Mononuclear cell (primary cell): Measurements from ENCODE around the gene PANK2. TPM values are rescaled to one million over a fixed set of nuclear protein-coding genes. Genes with fewer than 3 reads are reported as not detected.
A peak's percentile ranks its signal among the peaks of the same experiment; 100 is the strongest.
"Not testable (repeated sequence)": the region's sequence is repeated elsewhere in the genome, so short reads cannot be mapped to it uniquely, and the experiment has no call there.

Source experiments
- H3K27me3 ChIP-seq: 2 replicates; pipeline ENCODE4 v1.6.0; 2011; ENCODE audit warnings: low read length, control low read depth; ENCODE audit not compliant: insufficient read depth
- H3K4me1 ChIP-seq: 2 replicates; pipeline ENCODE4 v1.5.1; 2011; ENCODE audit warnings: mild to moderate bottlenecking, low read length, control low read depth; ENCODE audit not compliant: insufficient read depth
- H3K4me3 ChIP-seq: 2 replicates; pipeline ENCODE4 v1.5.1; 2011; ENCODE audit warnings: mild to moderate bottlenecking, low read length, moderate library complexity
- H3K9me3 ChIP-seq: 2 replicates; pipeline ENCODE4 v1.5.1; 2011; ENCODE audit warnings: low read depth, mild to moderate bottlenecking, control low read depth, low read length
- total RNA-seq: library from RNA; depleted of rRNA; stranded (reverse); fragments of >200 nt; gene quantifications from one replicate; pipeline ENCODE4 v1.2.3, GENCODE V29; 2012

The PANK2 gene
- total RNA-seq, 1 donor = 77.3 TPM

DNA sequence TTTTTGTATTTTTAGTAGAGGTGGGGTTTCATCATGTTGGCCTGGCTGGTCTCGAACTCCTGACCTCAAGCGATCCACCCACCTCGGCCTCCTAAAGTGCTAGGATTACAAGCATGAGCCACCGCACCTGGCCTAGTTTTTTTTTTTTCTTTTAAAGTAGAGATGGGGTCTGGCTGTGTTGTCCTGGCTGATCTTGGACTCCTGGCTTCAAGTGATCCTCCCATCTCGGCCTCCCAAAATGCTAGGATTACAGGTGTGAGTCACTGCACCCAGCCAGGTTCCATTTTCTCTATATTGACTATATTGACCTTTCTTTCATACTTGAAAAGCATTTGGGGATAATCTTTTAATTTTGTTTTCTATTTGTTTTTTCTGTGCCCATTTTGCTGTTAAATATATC is 13.3 kb downstream of the PANK2 start:
- Histone ChIP-seq H3K4me3 (peak overlapping the region; percentile 28), H3K4me1 (peaks cover 86% of the 10 kb centered on the region), H3K9me3 (no peaks in the 10 kb centered on the region), H3K27me3 (no peaks in the 10 kb centered on the region)

DNA sequence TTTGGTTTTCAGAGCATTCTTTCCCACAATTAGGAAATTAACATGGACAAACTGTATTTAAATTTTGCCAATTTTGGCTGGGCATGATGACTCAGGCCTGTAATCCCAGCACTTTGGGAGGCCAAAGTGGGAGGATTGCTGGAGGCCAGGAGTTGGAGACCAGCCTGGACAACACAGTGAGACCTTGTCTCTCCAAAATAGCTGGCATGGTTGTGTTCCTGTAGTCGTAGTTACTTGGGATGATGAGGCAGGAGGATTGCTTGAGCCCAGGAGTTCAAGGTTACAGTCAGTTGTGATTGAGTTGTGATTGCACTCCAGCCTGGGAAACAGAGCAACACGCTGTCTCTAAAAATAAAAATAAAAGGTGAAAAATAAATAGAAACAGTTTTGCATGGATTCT is 15.0 kb downstream of the PANK2 start:
- H3K9me3 ChIP-seq = no peaks in the 10 kb centered on the region
- peaks cover 74% of the 10 kb centered on the region for H3K4me1 ChIP-seq
- H3K27me3 ChIP-seq = no peaks in the 10 kb centered on the region
- H3K4me3 ChIP-seq = no peak overlapping the region

DNA sequence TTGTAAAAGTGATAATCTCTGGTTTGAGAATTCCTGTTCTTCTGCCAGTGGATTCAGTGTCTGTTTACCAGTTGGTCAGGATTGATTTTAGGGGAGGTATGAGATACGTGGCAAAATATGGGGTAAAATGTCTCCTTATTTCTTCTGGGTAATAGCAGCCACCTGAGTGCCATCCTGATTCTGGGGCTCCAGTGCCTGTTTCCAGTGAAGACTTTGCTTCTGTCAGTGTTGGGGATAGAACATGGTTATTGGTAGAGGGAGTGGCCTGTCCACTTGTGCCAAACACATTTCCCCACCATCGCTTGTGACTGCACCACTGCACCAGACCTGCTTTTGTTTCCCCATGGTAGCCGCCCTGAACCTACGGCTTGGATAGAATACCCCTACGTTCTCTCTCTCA is 15.7 kb downstream of the PANK2 start:
- Histone ChIP-seq H3K4me1 (peaks cover 67% of the 10 kb centered on the region), H3K9me3 (no peaks in the 10 kb centered on the region), H3K27me3 (no peaks in the 10 kb centered on the region), H3K4me3 (no peak overlapping the region)

GRCh38 chr20:3906744-3907721 is 17.8 kb downstream of the PANK2 start:
- H3K4me3 ChIP-seq, H3K9me3 ChIP-seq, H3K27me3 ChIP-seq: not testable (repeated sequence)
- peaks cover 49% of the 10 kb centered on the region for H3K4me1 ChIP-seq

DNA sequence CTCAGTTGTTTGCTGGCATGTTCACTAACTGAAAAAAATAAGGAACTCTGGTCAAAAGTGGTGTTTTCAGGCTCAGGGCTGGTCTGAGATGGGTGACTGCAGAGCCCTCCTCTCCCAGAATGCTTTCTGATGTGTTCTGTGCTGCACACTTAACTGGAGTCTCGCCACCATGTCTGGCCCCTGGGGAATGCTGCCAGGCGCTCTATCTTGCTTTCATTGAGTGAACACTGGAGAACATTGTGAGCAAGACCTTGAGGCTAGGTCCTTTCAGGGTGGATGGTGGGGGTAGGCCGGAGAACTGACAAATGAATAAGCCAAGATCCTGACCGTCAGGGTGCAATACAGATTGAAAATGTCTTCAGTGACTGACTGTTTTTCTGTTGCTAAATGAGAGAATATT is 19.5 kb downstream of the PANK2 start:
- H3K9me3 ChIP-seq = no peaks in the 10 kb centered on the region
- H3K4me3 ChIP-seq = no peak overlapping the region
- H3K27me3 ChIP-seq = no peaks in the 10 kb centered on the region
- peaks cover 33% of the 10 kb centered on the region for H3K4me1 ChIP-seq

GRCh38 chr20:3909952-3910366 is 20.8 kb downstream of the PANK2 start:
- no peaks in the 10 kb centered on the region for H3K9me3 ChIP-seq
- H3K4me3 ChIP-seq = no peak overlapping the region
- H3K4me1 ChIP-seq = peaks cover 27% of the 10 kb centered on the region
- H3K27me3 ChIP-seq = no peaks in the 10 kb centered on the region

GRCh38 chr20:3910853-3911252 is 21.7 kb downstream of the PANK2 start:
- H3K4me3 ChIP-seq = no peak overlapping the region
- peaks cover 23% of the 10 kb centered on the region for H3K4me1 ChIP-seq
- no peaks in the 10 kb centered on the region for H3K9me3 ChIP-seq
- no peaks in the 10 kb centered on the region for H3K27me3 ChIP-seq

GRCh38 chr20:3911956-3912355 is 22.8 kb downstream of the PANK2 start:
- Histone ChIP-seq H3K4me1 (peaks cover 17% of the 10 kb centered on the region), H3K9me3 (no peaks in the 10 kb centered on the region), H3K27me3 (no peaks in the 10 kb centered on the region), H3K4me3 (no peak overlapping the region)

DNA sequence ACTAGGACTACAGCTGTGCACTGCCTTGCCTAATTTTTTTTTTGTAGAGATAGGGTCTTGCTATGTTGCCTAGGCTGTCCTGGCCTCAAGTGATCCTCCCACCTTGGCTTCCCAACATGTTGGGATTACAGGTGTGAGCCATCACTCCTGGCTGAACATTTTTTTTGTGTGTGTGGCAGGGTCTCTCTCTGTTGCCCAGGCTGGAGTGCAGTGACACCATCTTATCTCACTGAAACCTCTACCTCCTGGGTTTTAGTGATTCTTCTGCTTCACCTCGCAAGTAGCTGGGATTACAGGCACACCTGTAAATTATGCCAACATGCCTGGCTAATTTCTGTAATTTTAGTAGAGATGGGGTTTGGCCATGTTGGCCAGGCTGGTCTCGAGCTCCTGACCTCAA is 25.3 kb downstream of the PANK2 start:
- peaks cover 8% of the 10 kb centered on the region for H3K4me1 ChIP-seq
- H3K9me3 ChIP-seq = no peaks in the 10 kb centered on the region
- H3K27me3 ChIP-seq = no peaks in the 10 kb centered on the region
- no peak overlapping the region for H3K4me3 ChIP-seq

DNA sequence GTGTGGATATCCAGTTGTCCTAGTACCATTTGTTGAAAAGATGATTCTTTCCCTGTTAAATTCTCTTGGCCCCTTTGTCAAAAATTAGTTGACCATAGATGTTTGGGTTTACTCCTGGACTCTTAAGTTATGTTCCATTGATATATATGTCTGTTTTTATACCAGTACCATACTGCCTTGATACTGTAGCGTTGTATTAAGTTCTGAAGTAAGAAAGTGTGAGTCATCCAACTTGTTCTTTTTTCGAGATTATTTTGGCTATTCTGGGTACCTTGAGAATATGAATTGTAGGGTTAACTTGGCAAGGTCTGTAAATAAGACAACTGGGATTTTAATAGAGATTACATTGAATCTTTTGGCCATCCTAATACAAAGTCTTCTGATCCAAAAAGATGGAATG is 26.5 kb downstream of the PANK2 start:
- Histone ChIP-seq H3K4me1 (peaks cover 8% of the 10 kb centered on the region), H3K9me3 (no peaks in the 10 kb centered on the region), H3K4me3 (no peak overlapping the region), H3K27me3 (no peaks in the 10 kb centered on the region)

DNA sequence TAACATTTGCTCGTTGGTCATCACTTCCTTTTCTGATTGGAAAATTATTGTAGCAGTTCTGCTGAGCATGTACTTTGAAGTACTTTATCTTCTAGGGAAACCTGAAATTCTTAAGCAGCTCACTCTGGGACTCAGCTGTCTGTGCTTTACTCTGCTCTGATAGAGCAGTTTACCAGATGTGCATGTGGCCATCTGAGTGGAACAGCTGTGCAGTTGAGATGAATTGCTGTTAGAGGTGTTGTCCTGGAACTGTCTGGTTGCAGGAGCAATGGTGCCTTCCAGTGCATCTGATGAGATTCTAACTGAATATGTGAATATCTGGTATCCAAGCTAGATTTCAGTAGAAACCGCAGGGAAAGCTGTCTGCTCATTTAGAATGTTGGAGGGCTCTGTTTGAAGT is 27.2 kb downstream of the PANK2 start:
- no peak overlapping the region for H3K4me3 ChIP-seq
- H3K4me1 ChIP-seq = peaks cover 8% of the 10 kb centered on the region
- no peaks in the 10 kb centered on the region for H3K9me3 ChIP-seq
- H3K27me3 ChIP-seq = no peaks in the 10 kb centered on the region

DNA sequence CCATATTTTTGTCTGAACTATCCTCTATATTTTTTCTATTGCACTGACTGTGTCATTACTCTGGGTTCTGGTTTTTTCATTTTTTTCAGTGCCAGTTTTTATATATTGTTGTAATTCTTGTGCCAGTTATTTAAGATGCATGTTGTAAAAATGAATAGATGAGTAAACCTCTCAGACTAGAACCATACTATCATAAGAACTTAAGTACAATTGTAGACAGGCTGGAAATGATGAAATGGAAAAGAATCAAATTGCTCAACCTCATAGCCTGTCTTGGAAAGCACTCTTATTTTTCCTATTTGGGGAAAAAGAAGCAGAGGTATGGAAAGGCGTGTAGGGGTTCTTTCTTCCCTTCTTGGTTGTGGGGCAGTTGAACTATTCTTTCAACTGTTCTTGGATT is 30.2 kb downstream of the PANK2 start:
- Histone ChIP-seq H3K27me3 (no peaks in the 10 kb centered on the region), H3K4me1 (peaks cover 28% of the 10 kb centered on the region), H3K4me3 (no peak overlapping the region), H3K9me3 (no peaks in the 10 kb centered on the region)

DNA sequence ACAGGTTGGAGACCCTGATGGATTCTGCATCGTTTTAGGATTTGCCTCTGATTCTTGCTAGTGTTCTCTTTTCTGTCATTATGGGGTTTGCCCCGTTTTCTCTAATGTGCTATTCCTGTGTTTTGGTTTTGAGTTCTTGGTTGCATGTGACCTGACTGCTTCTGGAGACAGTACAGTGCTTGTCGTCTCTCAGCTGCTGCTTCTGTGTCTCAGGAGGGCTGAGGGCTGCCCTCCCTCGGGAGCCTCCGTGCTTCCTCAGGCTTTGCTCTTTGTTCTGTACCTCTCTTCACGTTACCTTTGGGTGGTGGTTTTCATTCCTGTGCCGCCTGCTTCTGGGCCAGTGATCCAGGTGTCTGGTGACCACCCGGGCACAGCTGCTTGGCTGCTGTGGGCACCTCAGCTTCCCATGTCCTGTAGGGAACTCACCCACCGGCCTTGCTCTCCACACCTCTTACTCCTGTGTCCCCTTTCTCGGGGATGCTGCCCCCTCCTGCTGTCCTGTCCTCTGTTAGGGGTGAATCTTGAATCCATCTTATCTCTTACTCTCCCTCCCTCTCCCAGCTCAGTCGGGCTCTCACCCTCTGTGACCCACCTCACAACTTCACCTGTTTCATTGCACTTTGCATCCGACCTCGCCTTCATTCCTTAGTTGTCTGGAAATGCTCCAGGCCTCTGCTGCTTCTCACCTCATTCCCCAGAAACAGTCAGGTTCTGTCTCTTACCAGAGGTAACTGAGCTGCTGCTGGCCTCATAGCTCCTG is 33.2 kb downstream of the PANK2 start:
- H3K27me3 ChIP-seq = no peaks in the 10 kb centered on the region
- H3K9me3 ChIP-seq = no peaks in the 10 kb centered on the region
- peaks cover 52% of the 10 kb centered on the region for H3K4me1 ChIP-seq
- H3K4me3 ChIP-seq = no peak overlapping the region

DNA sequence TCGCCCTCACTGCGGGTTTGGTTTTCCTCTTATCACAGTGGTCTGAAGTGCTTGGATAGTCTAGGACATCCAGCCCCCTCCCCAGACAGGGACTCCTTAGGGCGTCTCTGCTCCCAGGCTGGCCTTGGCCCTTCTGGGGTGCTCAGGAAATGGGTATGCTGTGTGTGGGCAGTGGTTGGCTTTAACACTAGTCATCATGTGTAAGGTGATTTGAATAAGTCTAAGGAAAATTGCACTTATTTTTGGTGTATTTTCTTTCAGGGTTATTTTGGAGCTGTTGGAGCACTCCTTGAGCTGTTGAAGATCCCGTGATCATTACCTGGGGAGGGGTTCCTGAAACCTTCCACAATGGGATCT is 33.8 kb downstream of the PANK2 start:
- Histone ChIP-seq H3K4me3 (no peak overlapping the region), H3K4me1 (peaks cover 58% of the 10 kb centered on the region), H3K27me3 (no peaks in the 10 kb centered on the region), H3K9me3 (no peaks in the 10 kb centered on the region)

- Histone ChIP-seq H3K4me1 (peaks cover 67% of the 10 kb centered on the region), H3K4me3 (no peak overlapping the region), H3K27me3 (no peaks in the 10 kb centered on the region), H3K9me3 (no peaks in the 10 kb centered on the region)
These were observed 34.6 kb downstream of the PANK2 start for GRCh38 chr20:3923818-3924217.
